H7 (cell line): ENCODE data around the gene STS. TPM values are rescaled to one million over a fixed set of nuclear protein-coding genes. Genes with fewer than 3 reads are reported as not detected.

Source experiments
- DNase-seq: peaks from one replicate; pipeline ENCODE4 v3.0.0; 2012
- H3K27me3 ChIP-seq: 2 replicates; pipeline ENCODE4 v1.6.0; 2011; ENCODE audit warnings: mild to moderate bottlenecking, low read length; ENCODE audit not compliant: control insufficient read depth, insufficient read depth
- H3K36me3 ChIP-seq: replicated peaks from 2 replicates; pipeline ENCODE4 v1.5.1; 2011; ENCODE audit warnings: low read length; ENCODE audit not compliant: control insufficient read depth, insufficient read depth
- H3K4me3 ChIP-seq: 2 replicates; pipeline ENCODE4 v1.5.1; 2011; ENCODE audit warnings: low read depth, mild to moderate bottlenecking, control low read depth, low read length, moderate library complexity; ENCODE audit not compliant: insufficient read depth
- total RNA-seq: library from RNA; depleted of rRNA; stranded (reverse); fragments of >200 nt; shearing (Covaris generic); gene quantifications from 2 replicates; pipeline ENCODE4 v1.2.3, GENCODE V29; 2014; rRNA removed

The STS gene
- total RNA-seq, 1 experiment from 2014 or later = 1.8 TPM

- no peaks in the 10 kb centered on the region for H3K27me3 ChIP-seq
- DNase-seq = no peak
- no peaks in the 10 kb centered on the region for H3K36me3 ChIP-seq
- H3K4me3 ChIP-seq = no peak overlapping the region
Observed at GRCh38 chrX:7188672-7189071, 41.2 kb downstream of the STS start.

DNA sequence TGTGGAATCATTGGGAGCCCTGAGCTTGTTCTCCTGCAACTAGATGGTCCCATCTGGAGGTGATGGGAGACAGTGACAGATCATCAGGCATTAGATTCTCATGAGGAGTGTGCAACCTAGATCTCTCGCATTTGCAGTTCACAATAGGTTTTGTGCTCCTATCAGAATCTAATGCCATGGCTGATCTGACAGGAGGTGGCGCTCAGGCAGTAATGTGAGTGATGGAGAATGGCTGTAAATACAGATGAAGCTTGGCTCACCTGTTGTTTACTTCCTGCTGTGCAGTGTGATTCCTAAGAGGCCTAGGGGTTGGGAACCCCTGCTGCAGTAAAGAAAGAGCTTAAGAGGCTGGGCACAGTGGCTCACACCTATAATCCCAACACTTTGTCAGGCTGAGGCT is 42.6 kb downstream of the STS start:
- Histone ChIP-seq H3K4me3 (no peak overlapping the region), H3K36me3 (no peaks in the 10 kb centered on the region), H3K27me3 (no peaks in the 10 kb centered on the region)
- DNase-seq = no peak

DNA sequence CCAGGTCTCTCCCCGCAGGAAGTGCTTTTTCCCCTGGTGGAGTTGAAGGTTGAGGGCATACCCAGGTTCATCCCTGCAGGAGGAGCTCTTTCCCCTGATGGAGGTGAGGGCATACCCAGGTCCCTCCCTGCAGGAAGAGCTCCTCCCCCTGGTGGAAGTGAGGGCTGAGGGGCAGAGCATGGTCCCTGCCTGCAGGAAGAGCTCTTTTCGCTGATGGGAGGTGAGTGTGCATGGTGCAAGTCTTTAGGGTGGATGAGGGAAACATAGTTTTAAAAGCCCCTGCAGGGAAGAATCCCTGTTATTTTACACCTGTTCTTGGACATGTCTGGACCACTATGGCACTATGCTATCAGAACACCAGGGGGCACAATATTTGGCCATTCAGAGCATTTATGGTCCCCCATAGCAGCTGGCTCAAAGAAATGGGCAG is 44.2 kb downstream of the STS start:
- peak; percentile 32 for DNase-seq
- no peak overlapping the region for H3K4me3 ChIP-seq
- no peaks in the 10 kb centered on the region for H3K27me3 ChIP-seq
- H3K36me3 ChIP-seq = no peaks in the 10 kb centered on the region

DNA sequence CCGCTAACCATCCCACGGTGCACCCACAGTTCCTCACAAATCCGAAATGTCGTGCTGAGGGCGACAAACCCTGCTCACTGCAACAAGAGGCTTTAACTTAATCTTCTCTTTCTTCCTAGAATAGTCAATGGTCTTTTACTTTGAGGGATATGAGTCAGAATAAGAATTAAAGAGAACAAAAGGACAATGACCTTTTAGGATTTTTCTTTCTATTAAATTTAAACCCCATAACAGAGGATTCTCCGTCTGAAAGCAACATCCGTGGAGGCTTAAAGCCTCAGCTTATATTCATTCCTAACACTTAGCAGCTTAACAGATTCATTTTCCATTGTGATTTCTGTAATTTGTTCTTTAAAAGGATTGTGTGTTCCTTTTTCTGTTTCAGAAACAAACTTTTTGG is 45.4 kb downstream of the STS start:
- no peak for DNase-seq
- no peaks in the 10 kb centered on the region for H3K27me3 ChIP-seq
- no peaks in the 10 kb centered on the region for H3K36me3 ChIP-seq
- H3K4me3 ChIP-seq = no peak overlapping the region

- H3K4me3 ChIP-seq = no peak overlapping the region
- no peak for DNase-seq
Observed at GRCh38 chrX:7194606-7195005, 47.1 kb downstream of the STS start.

More at GRCh38 chrX:7194606-7195005, 47.1 kb downstream of the STS start:
- no peaks in the 10 kb centered on the region for H3K36me3 ChIP-seq
- H3K27me3 ChIP-seq = no peaks in the 10 kb centered on the region

Other genes starting within 250 kb of the STS start
- 30.5 and 32.4 TPM in 2 replicates for gene PUDP, start 441 bp downstream of the STS start, total RNA-seq